Ishikawa (cell line): ENCODE measurements around the gene ANKRD61.
A peak's percentile ranks its signal among the peaks of the same experiment; 100 is the strongest.

ENCODE experiments used
- CEBPB ChIP-seq: IDR thresholded peaks from 2 replicates; pipeline ENCODE4 v1.6.1; 2012
- CREB1 ChIP-seq: IDR thresholded peaks from 2 replicates; pipeline ENCODE4 v1.6.1; 2012; ENCODE audit warnings: low read depth
- EGR1 ChIP-seq: IDR thresholded peaks from 2 replicates; pipeline ENCODE4 v1.6.1; 2012
- EP300 ChIP-seq: IDR thresholded peaks from 2 replicates; pipeline ENCODE4 v1.6.1; 2012; ENCODE audit warnings: borderline replicate concordance
- FOXM1 ChIP-seq: IDR thresholded peaks from 2 replicates; pipeline ENCODE4 v1.6.1; 2012; ENCODE audit warnings: low read depth, borderline replicate concordance
- NFIC ChIP-seq: IDR thresholded peaks from 2 replicates; pipeline ENCODE4 v1.6.1; 2012
- RAD21 ChIP-seq: IDR thresholded peaks from 2 replicates; pipeline ENCODE4 v1.6.1; 2012; ENCODE audit warnings: low read depth
- REST ChIP-seq: IDR thresholded peaks from 2 replicates; pipeline ENCODE4 v1.6.1; 2012; ENCODE audit warnings: low read depth, mild to moderate bottlenecking
- TAF1 ChIP-seq: IDR thresholded peaks from 2 replicates; pipeline ENCODE4 v1.6.1; 2012; ENCODE audit warnings: low read depth, mild to moderate bottlenecking
- TCF12 ChIP-seq: IDR thresholded peaks from 2 replicates; pipeline ENCODE4 v1.6.1; 2012; ENCODE audit warnings: low read depth
- TEAD4 ChIP-seq: IDR thresholded peaks from 2 replicates; pipeline ENCODE4 v1.6.1; 2012
- USF1 ChIP-seq: IDR thresholded peaks from 2 replicates; pipeline ENCODE4 v1.6.1; 2012
- YY1 ChIP-seq: IDR thresholded peaks from 2 replicates; pipeline ENCODE4 v1.6.1; 2012; ENCODE audit warnings: low read depth
- ZBTB7A ChIP-seq: IDR thresholded peaks from 2 replicates; pipeline ENCODE4 v1.6.1; 2012; ENCODE audit warnings: low read depth
- TF ChIP-seq, protein P1 (sequence below): IDR thresholded peaks from 2 replicates; pipeline ENCODE4 v1.6.1; 2012

The ANKRD61 gene

GRCh38 chr7:6030988-6031387 is at the start of gene ANKRD61:
Gene ANKRD61, plus strand, starts transcription at chr7:6031376. Its CDS starts 0 bp downstream, at chr7:6031376.
- TF ChIP-seq YY1 (no peak), CREB1 (no peak), FOXM1 (no peak), EP300 (no peak), ZBTB7A (no peak), TCF12 (no peak), EGR1 (no peak), REST (no peak), RAD21 (no peak), USF1 (no peak), CEBPB (no peak)
- TF ChIP-seq, protein P1, sequence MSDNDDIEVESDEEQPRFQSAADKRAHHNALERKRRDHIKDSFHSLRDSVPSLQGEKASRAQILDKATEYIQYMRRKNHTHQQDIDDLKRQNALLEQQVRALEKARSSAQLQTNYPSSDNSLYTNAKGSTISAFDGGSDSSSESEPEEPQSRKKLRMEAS = no peak

DNA sequence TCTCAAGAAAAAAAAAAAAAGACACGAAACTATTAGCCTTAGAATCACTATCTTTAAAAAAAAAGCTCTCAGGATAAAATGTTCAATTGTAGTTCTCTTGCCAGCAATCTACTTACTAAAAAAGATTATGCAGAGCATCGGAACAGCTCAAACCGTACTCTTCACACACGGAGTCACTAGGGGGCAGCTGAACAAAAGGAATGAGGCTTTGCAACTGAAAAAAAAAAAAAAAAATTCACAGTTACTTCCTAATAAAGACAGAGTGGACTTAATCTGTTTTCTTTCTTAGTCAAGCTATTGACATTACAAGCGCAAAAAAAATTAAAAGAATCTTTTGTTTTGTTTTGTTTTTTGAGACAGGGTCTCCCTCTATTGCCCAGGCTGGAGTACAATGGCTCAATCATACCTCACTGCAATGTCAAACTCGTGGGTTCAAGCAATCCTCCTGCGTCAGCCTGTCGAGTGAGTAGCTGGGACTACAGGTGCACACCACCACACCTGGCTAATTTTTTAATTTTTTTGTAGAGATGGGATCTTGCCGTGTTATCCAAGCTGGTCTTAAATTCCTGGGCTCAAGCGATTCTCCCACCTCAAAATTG is 33.9 kb upstream of the ANKRD61 start:
- no peak for TF ChIP-seq CREB1
- peak; percentile 84 for TF ChIP-seq RAD21

- no peak for TF ChIP-seq FOXM1
- TF ChIP-seq YY1 = no peak
- TF ChIP-seq USF1 = no peak
- TF ChIP-seq TAF1 = no peak
- TF ChIP-seq RAD21 = no peak
- no peak for TF ChIP-seq CEBPB
- no peak for TF ChIP-seq NFIC
- no peak for TF ChIP-seq ZBTB7A
These were observed 23.8 kb upstream of the ANKRD61 start for GRCh38 chr7:6007386-6007785.

GRCh38 chr7:6008668-6009611 is 22.2 kb upstream of the ANKRD61 start, which contains the start of the genes AIMP2 and PMS2:
Gene AIMP2, plus strand, starts transcription at chr7:6009272. Its CDS starts 92 bp downstream, at chr7:6009364.
Gene PMS2, minus strand, starts transcription at chr7:6009049. Its CDS starts 30 bp downstream, at chr7:6009019.
- TF ChIP-seq TAF1 (peak; percentile 74), EP300 (no peak; the same call in 1 of the 2 replicates), TEAD4 (no peak), ZBTB7A (no peak), FOXM1 (no peak; the same call in 1 of the 2 replicates), CREB1 (peak; percentile 77), USF1 (peak; percentile 85), YY1 (peak; percentile 60; the same call in 1 of the 2 replicates), RAD21 (no peak; the same call in 1 of the 2 replicates), NFIC (peak; percentile 47), TCF12 (peak; percentile 71), CEBPB (peak; percentile 20; the same call in 1 of the 2 replicates), REST (no peak)
- TF ChIP-seq, protein P1 = peak; percentile 99

GRCh38 chr7:6011541-6011940 is 19.6 kb upstream of the ANKRD61 start:
- TF ChIP-seq REST (no peak), TCF12 (no peak), ZBTB7A (no peak), EGR1 (no peak), FOXM1 (no peak), CEBPB (no peak), YY1 (no peak), EP300 (no peak), RAD21 (no peak), USF1 (no peak), TAF1 (no peak), CREB1 (no peak), TEAD4 (no peak)
- TF ChIP-seq, protein P1 = no peak
